Heart left ventricle (tissue), 13 donors: ENCODE measurements around the gene ZFHX2.

Source experiments
- CTCF ChIP-seq, 12 donors: fragments of 200-600 bp; sonication (generic) in 4 of 12; IDR thresholded peaks; one replicate each; pipeline versions ENCODE4 v1.5.0 to v1.8.0; 2018 to 2022; ENCODE audit warnings: antibody characterized with exemption in 12 of 12, mild to moderate bottlenecking in 5 of 12
- POLR2A ChIP-seq, 2 donors: fragments of 450-650 bp; IDR thresholded peaks; one replicate each; pipeline ENCODE4 v1.6.1; 2017; ENCODE audit warnings: antibody characterized with exemption in 2 of 2, mild to moderate bottlenecking in 2 of 2, moderate library complexity in 2 of 2
- donor health status: ischemic (EF 13 %, LVEDD 7.1; RV severe dilation, severe dysfunction).
- donor health status: DM: no; HTN: yes; CAD: no.
- donor health status: DM: no; HTN: no; CAD: no.
- donor health status: ischemic (EF 25% LVEDD 6.9; RV normal size, moderate dysfunction).
- donor health status: ischemic (EF 25% LVEDD 5.7; RV mildly dilated, moderate dysfunction).
- donor health status: ischemic (EF 35%, LVEDD 5.7; RV mildly dilated, moderate dysfunction).
- donor health status: nonischemic (EF 11% LVEDD 7.7; RV severe dilation, severe dysfunction).
- donor health status: DM: yes; HTN: yes; CAD: no.
- donor health status: PGD.
- donor health status: ischemic (EF 29% LVEDD 5.4; RV normal size, mild dysfunction).
- donor health status: nonischemic (EF 23%, LVEDD 6.1; RV moderate dilation, normal function).

GRCh38 chr14:23532658-23533057, 18.9 kb downstream of the ZFHX2 start:
- TF ChIP-seq POLR2A (IDR thresholded peaks at IDR 0.05) (no peak), CTCF (IDR thresholded peaks at IDR 0.05) (no peak)
